ENCODE data around the gene GHRL. TPM values are rescaled to one million over a fixed set of nuclear protein-coding genes. Genes with fewer than 3 reads are reported as not detected.
"Not testable (repeated sequence)": the region's sequence is repeated elsewhere in the genome, so short reads cannot be mapped to it uniquely, and the experiment has no call there.

GHRL gene
- total RNA-seq, 1 experiment from 2014 or later = 2.0 TPM

DNA sequence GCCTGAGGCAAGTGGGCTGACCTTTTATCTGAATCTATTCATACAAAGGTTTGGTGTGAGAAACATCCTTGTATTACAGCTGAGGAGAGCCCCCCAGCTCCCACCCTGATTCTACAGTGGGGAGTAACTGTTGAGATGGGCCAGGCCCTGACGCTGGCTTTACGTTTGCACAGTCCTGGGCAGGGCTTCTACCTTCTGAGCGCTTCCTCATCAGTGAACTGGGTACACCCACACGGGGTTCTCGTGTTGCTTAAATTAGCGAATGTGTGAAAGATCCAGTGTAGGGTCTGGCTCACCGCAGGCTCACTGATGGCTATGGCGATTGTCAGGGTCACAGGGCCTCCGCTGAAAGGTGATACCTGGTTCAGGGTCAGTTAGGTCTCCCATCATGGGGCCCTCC is 7.3 kb upstream of the GHRL start:
- no peaks in the 10 kb centered on the region for H3K4me1 ChIP-seq (ENCODE audit: insufficient read depth, low read length, poor library complexity, severe bottlenecking)
- no peak overlapping the region for H3K27ac ChIP-seq (ENCODE audit: low read depth, low read length, poor library complexity, severe bottlenecking)
- H3K27me3 ChIP-seq (replicated peaks; ENCODE audit: insufficient read depth, low read depth, low read length, poor library complexity) = no peaks in the 10 kb centered on the region
- intact Hi-C loops (cut with micrococcal nuclease; ENCODE audit: unreplicated experiment) = no loop called here
- H3K4me3 ChIP-seq (ENCODE audit: low read depth, low read length, poor library complexity, severe bottlenecking) = no peak overlapping the region
- H3K36me3 ChIP-seq (ENCODE audit: insufficient read depth, low read length, poor library complexity, severe bottlenecking) = peaks cover 50% of the 10 kb centered on the region
- no TSS peak for BruUV-seq (replicated peaks)
- no peak for DNase-seq (ENCODE audit: low spot score)
- ChIA-PET CTCF (no interaction called here), POLR2A (ENCODE audit: low non-redundant PET) (no interaction called here)
- TF ChIP-seq, protein P1, sequence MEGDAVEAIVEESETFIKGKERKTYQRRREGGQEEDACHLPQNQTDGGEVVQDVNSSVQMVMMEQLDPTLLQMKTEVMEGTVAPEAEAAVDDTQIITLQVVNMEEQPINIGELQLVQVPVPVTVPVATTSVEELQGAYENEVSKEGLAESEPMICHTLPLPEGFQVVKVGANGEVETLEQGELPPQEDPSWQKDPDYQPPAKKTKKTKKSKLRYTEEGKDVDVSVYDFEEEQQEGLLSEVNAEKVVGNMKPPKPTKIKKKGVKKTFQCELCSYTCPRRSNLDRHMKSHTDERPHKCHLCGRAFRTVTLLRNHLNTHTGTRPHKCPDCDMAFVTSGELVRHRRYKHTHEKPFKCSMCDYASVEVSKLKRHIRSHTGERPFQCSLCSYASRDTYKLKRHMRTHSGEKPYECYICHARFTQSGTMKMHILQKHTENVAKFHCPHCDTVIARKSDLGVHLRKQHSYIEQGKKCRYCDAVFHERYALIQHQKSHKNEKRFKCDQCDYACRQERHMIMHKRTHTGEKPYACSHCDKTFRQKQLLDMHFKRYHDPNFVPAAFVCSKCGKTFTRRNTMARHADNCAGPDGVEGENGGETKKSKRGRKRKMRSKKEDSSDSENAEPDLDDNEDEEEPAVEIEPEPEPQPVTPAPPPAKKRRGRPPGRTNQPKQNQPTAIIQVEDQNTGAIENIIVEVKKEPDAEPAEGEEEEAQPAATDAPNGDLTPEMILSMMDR (conservative IDR thresholded peaks at IDR 0.05; ENCODE audit: low read depth, low read length) = no peak
- TF ChIP-seq EZH2 (IDR thresholded peaks at IDR 0.05; ENCODE audit: borderline replicate concordance, low read depth, low read length, poor library complexity, severe bottlenecking) = no peak
- H3K9me3 ChIP-seq (ENCODE audit: low read depth, low read length, poor library complexity, severe bottlenecking) = no peaks in the 10 kb centered on the region

DNA sequence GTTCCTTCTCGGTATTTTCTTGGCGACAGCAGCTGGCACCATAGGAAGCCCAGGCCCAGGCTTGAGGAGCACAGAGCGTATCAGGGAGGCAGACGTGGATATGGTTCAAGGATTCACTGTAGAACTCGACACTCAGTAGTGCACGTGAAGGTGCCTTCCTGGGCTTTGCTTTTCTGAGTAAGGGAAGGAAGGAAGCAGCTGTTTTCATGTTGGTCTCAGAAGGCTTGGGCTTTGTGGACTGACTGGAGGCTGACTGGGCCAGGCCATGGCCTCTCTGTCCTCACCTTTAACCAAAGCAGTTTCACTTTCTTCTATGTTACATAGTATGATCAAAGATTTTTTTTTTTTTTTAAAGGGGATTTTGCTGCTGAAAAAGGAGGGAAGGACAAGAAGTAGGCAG is 6.9 kb upstream of the GHRL start:
- Histone ChIP-seq H3K36me3 (ENCODE audit: insufficient read depth, low read length, poor library complexity, severe bottlenecking) (peaks cover 46% of the 10 kb centered on the region), H3K9me3 (ENCODE audit: low read depth, low read length, poor library complexity, severe bottlenecking) (no peaks in the 10 kb centered on the region), H3K27ac (ENCODE audit: low read depth, low read length, poor library complexity, severe bottlenecking) (no peak overlapping the region), H3K4me3 (ENCODE audit: low read depth, low read length, poor library complexity, severe bottlenecking) (no peak overlapping the region), H3K4me1 (ENCODE audit: insufficient read depth, low read length, poor library complexity, severe bottlenecking) (no peaks in the 10 kb centered on the region), H3K27me3 (replicated peaks; ENCODE audit: insufficient read depth, low read depth, low read length, poor library complexity) (no peaks in the 10 kb centered on the region)
- BruUV-seq (replicated peaks) = no TSS peak
- ChIA-PET POLR2A (ENCODE audit: low non-redundant PET) (no interaction called here), CTCF (no interaction called here)
- no peak for TF ChIP-seq EZH2 (IDR thresholded peaks at IDR 0.05; ENCODE audit: borderline replicate concordance, low read depth, low read length, poor library complexity, severe bottlenecking)
- TF ChIP-seq, protein P1 (conservative IDR thresholded peaks at IDR 0.05; ENCODE audit: low read depth, low read length) = no peak
- intact Hi-C loops (cut with micrococcal nuclease; ENCODE audit: unreplicated experiment) = no loop called here
- no peak for DNase-seq (ENCODE audit: low spot score)

DNA sequence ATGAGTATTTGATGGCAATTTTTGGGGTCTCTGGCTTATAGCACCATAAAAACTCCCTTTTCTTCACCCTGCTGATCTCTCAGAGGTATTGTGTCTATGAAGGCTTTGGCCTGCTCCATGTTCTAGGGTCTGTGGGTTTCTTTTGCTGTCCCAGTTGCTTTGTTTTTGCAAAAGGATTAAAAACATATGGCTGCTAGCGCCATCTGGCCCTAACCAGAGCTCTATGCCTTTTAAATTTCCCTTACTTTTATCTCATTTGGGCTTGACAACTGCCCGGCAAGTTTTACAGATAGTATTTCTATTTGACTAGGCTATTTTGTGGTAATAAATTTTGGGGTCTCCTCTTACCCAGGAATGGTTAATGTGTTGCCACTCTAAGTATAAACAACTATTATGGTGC is 6.4 kb upstream of the GHRL start:
- Histone ChIP-seq H3K9me3 (ENCODE audit: low read depth, low read length, poor library complexity, severe bottlenecking) (no peaks in the 10 kb centered on the region), H3K36me3 (ENCODE audit: insufficient read depth, low read length, poor library complexity, severe bottlenecking) (peaks cover 41% of the 10 kb centered on the region), H3K4me1 (ENCODE audit: insufficient read depth, low read length, poor library complexity, severe bottlenecking) (no peaks in the 10 kb centered on the region), H3K27ac (ENCODE audit: low read depth, low read length, poor library complexity, severe bottlenecking) (no peak overlapping the region), H3K27me3 (replicated peaks; ENCODE audit: insufficient read depth, low read depth, low read length, poor library complexity) (no peaks in the 10 kb centered on the region), H3K4me3 (ENCODE audit: low read depth, low read length, poor library complexity, severe bottlenecking) (no peak overlapping the region)
- ChIA-PET CTCF (no interaction called here), POLR2A (ENCODE audit: low non-redundant PET) (no interaction called here)
- DNase-seq (ENCODE audit: low spot score) = no peak
- no peak for TF ChIP-seq EZH2 (IDR thresholded peaks at IDR 0.05; ENCODE audit: borderline replicate concordance, low read depth, low read length, poor library complexity, severe bottlenecking)
- TF ChIP-seq, protein P1 (conservative IDR thresholded peaks at IDR 0.05; ENCODE audit: low read depth, low read length) = 0 out of 2 replicates have a peak, but pooled peaks have one; percentile 16
- intact Hi-C loops (cut with micrococcal nuclease; ENCODE audit: unreplicated experiment) = no loop called here
- BruUV-seq (replicated peaks) = no TSS peak

DNA sequence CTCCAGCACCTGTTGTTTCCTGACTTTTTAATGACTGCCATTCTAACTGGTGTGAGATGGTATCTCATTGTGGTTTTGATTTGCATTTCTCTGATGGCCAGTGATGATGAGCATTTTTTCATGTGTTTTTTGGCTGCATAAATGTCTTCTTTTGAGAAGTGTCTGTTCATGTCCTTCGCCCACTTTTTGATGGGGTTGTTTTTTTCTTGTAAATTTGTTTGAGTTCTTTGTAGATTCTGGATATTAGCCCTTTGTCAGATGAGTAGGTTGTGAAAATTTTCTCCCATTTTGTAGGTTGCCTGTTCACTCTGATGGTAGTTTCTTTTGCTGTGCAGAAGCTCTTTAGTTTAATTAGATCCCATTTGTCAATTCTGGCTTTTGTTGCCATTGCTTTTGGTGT is 5.3 kb upstream of the GHRL start:
- CTCF ChIA-PET; DNase-seq (ENCODE audit: low spot score); intact Hi-C loops (cut with micrococcal nuclease; ENCODE audit: unreplicated experiment); BruUV-seq (replicated peaks); H3K4me1 ChIP-seq (ENCODE audit: insufficient read depth, low read length, poor library complexity, severe bottlenecking); H3K27me3 ChIP-seq (replicated peaks; ENCODE audit: insufficient read depth, low read depth, low read length, poor library complexity); H3K27ac ChIP-seq (ENCODE audit: low read depth, low read length, poor library complexity, severe bottlenecking); H3K9me3 ChIP-seq (ENCODE audit: low read depth, low read length, poor library complexity, severe bottlenecking); H3K4me3 ChIP-seq (ENCODE audit: low read depth, low read length, poor library complexity, severe bottlenecking); POLR2A ChIA-PET (ENCODE audit: low non-redundant PET): not testable (repeated sequence)
- H3K36me3 ChIP-seq (ENCODE audit: insufficient read depth, low read length, poor library complexity, severe bottlenecking) = peaks cover 30% of the 10 kb centered on the region

All from A673 (cell line).